Neuronal stem cell (in vitro differentiated cells): Measurements from ENCODE around the gene ZSWIM8.

ENCODE experiments used
- DNase-seq: peaks from one replicate; pipeline ENCODE4 v3.0.0-alpha.2; 2013; ENCODE audit warnings: low spot score
- H2AFZ ChIP-seq: one replicate; pipeline ENCODE4 v1.6.1; 2013; ENCODE audit warnings: mild to moderate bottlenecking, low read length, inconsistent platforms
- H2AK5ac ChIP-seq: 2 replicates; pipeline ENCODE4 v1.6.1; 2013; ENCODE audit warnings: low read depth, mild to moderate bottlenecking, inconsistent platforms, low read length, moderate library complexity, mixed read lengths
- H2BK120ac ChIP-seq: 2 replicates; pipeline ENCODE4 v1.6.1; 2013; ENCODE audit warnings: low read depth, mild to moderate bottlenecking, inconsistent platforms, low read length, moderate library complexity, mixed read lengths
- H2BK12ac ChIP-seq: one replicate; pipeline ENCODE4 v1.6.1; 2013; ENCODE audit warnings: low read length, inconsistent platforms
- H2BK15ac ChIP-seq: 2 replicates; pipeline ENCODE4 v1.6.1; 2013; ENCODE audit warnings: mild to moderate bottlenecking, low read length, inconsistent platforms, mixed read lengths
- H2BK5ac ChIP-seq: one replicate; pipeline ENCODE4 v1.6.1; 2013; ENCODE audit warnings: inconsistent platforms, mild to moderate bottlenecking, low read length, moderate library complexity
- H3K14ac ChIP-seq: one replicate; pipeline ENCODE4 v1.6.1; 2013; ENCODE audit warnings: low read length, inconsistent platforms
- H3K18ac ChIP-seq: 2 replicates; pipeline ENCODE4 v1.6.1; 2013; ENCODE audit warnings: low read length, inconsistent platforms
- H3K23ac ChIP-seq: 2 replicates; pipeline ENCODE4 v1.6.1; 2013; ENCODE audit warnings: low read depth, mild to moderate bottlenecking, mixed read lengths, low read length, inconsistent platforms; ENCODE audit not compliant: poor library complexity
- H3K27ac ChIP-seq: replicated peaks from 3 replicates; pipeline ENCODE4 v1.5.1; 2013; ENCODE audit warnings: low read length, inconsistent platforms
- H3K27me3 ChIP-seq, 3 experiments: 2 replicates each; pipeline ENCODE4 v1.6.1; 2013; ENCODE audit warnings: low read length in 3 of 3, mild to moderate bottlenecking in 2 of 3, inconsistent platforms in 1 of 3, low read depth in 1 of 3, mixed read lengths in 1 of 3, moderate library complexity in 1 of 3; ENCODE audit not compliant: control insufficient read depth in 3 of 3, insufficient read depth in 3 of 3
- H3K36me3 ChIP-seq, 2 donors: replicated peaks in 1 of 2; 2 replicates each; pipeline ENCODE4 v1.6.1; 2013; ENCODE audit warnings: low read length in 2 of 2; ENCODE audit not compliant: control insufficient read depth in 2 of 2, insufficient read depth in 2 of 2
- H3K4ac ChIP-seq: 2 replicates; pipeline ENCODE4 v1.6.1; 2013; ENCODE audit warnings: inconsistent platforms, mild to moderate bottlenecking, low read length, moderate library complexity
- H3K4me1 ChIP-seq, 2 donors: 1 replicate in 1 of 2; 2 replicates in 1 of 2; pipeline ENCODE4 v1.6.1; 2013; ENCODE audit warnings: low read length in 2 of 2, low read depth in 1 of 2; ENCODE audit not compliant: control insufficient read depth in 2 of 2, insufficient read depth in 1 of 2
- H3K4me2 ChIP-seq: one replicate; pipeline ENCODE4 v1.6.1; 2013; ENCODE audit warnings: mild to moderate bottlenecking, low read length, inconsistent platforms; ENCODE audit not compliant: insufficient read depth, poor library complexity, severe bottlenecking
- H3K4me3 ChIP-seq, 2 donors: 2 replicates each; pipeline ENCODE4 v1.5.1; 2013; ENCODE audit warnings: low read length in 2 of 2, mild to moderate bottlenecking in 2 of 2, inconsistent platforms in 1 of 2, moderate library complexity in 1 of 2
- H3K79me1 ChIP-seq: one replicate; pipeline ENCODE4 v1.6.1; 2013; ENCODE audit warnings: low read depth, mild to moderate bottlenecking, inconsistent platforms, low read length, moderate library complexity
- H3K9ac ChIP-seq: one replicate; pipeline ENCODE4 v1.6.1; 2013; ENCODE audit warnings: mild to moderate bottlenecking, low read depth, low read length, inconsistent platforms; ENCODE audit not compliant: poor library complexity
- H3K9me3 ChIP-seq, 2 donors: replicated peaks in 1 of 2; 2 replicates each; pipeline versions ENCODE3 to v1.6.1; 2013; ENCODE audit warnings: low read length in 2 of 2, mild to moderate bottlenecking in 2 of 2, inconsistent platforms in 1 of 2, low read depth in 1 of 2, mixed read lengths in 1 of 2, moderate library complexity in 1 of 2; ENCODE audit not compliant: control insufficient read depth in 2 of 2, insufficient read depth in 1 of 2
- H4K8ac ChIP-seq: one replicate; pipeline ENCODE4 v1.6.1; 2013; ENCODE audit warnings: low read depth, mild to moderate bottlenecking, inconsistent platforms, low read length, moderate library complexity
- H4K91ac ChIP-seq: one replicate; pipeline ENCODE4 v1.6.1; 2013; ENCODE audit warnings: low read length, low read depth, mild to moderate bottlenecking, inconsistent platforms; ENCODE audit not compliant: poor library complexity
- WGBS, 2 donors: extraction: QIAGEN DNeasy Blood & Tissue Kit; methylation state at CpG; one replicate each; pipeline ENCODE4 v1.1.7; 2013; ENCODE audit warnings: missing lambda C conversion rate in 2 of 2, mixed read lengths in 1 of 2; ENCODE audit not compliant: insufficient read length in 2 of 2, insufficient replicate concordance in 1 of 2; ENCODE audit errors: extremely low coverage in 2 of 2; 5-methylcytosine and 5-hydroxymethylcytosine counted together

ZSWIM8 gene

GRCh38 chr10:73797324-73798025 lies 12.1 kb downstream of the ZSWIM8 start:
- peaks cover 4% of the 10 kb centered on the region for H3K79me1 ChIP-seq
- no peak overlapping the region for H2BK15ac ChIP-seq
- H3K4me3 ChIP-seq = no peak overlapping the region
- no peak for DNase-seq
- H2AFZ ChIP-seq = no peak overlapping the region
- no peak overlapping the region for H4K8ac ChIP-seq
- H4K91ac ChIP-seq = no peak overlapping the region
- peak overlapping the region; percentile 70 for H2BK5ac ChIP-seq
- peak overlapping the region; percentile 36 for H3K9ac ChIP-seq
- H2AK5ac ChIP-seq = no peak overlapping the region
- H3K18ac ChIP-seq = no peak overlapping the region
- H3K14ac ChIP-seq = no peak overlapping the region
- H3K36me3 ChIP-seq = peaks cover 59 to 95% of the 10 kb centered on the region in 2 donors
- H3K27me3 ChIP-seq = no peaks in the 10 kb centered on the region
- H3K4me2 ChIP-seq = no peak overlapping the region
- WGBS, 2 donors = no CpG with 5 or more reads among the region's 19 CpGs
- H2BK12ac ChIP-seq = no peak overlapping the region
- H3K23ac ChIP-seq = peak overlapping the region; percentile 61
- H3K27ac ChIP-seq = no peak overlapping the region
- H3K9me3 ChIP-seq = peaks cover 0 to 6% of the 10 kb centered on the region in 2 donors
- H3K4me1 ChIP-seq = no peaks in the 10 kb centered on the region
- H3K4ac ChIP-seq = no peak overlapping the region
- H2BK120ac ChIP-seq = no peak overlapping the region

- H2AFZ ChIP-seq = no peak overlapping the region
- no peak overlapping the region for H3K23ac ChIP-seq
- no peak overlapping the region for H3K18ac ChIP-seq
- H4K8ac ChIP-seq = no peak overlapping the region
- no peak overlapping the region for H2BK120ac ChIP-seq
- no peaks in the 10 kb centered on the region for H3K4me1 ChIP-seq
- DNase-seq = no peak
- no CpG with 5 or more reads among the region's 6 CpGs for WGBS, 2 donors
- H3K4me2 ChIP-seq = no peak overlapping the region
- H3K9ac ChIP-seq = no peak overlapping the region
- H3K36me3 ChIP-seq = peaks cover 60 to 95% of the 10 kb centered on the region in 2 donors
- no peak overlapping the region for H4K91ac ChIP-seq
- H2BK5ac ChIP-seq = no peak overlapping the region
- no peak overlapping the region for H2AK5ac ChIP-seq
- no peaks in the 10 kb centered on the region for H3K27me3 ChIP-seq
- H3K79me1 ChIP-seq = peaks cover 4% of the 10 kb centered on the region
- peaks cover 0 to 6% of the 10 kb centered on the region in 2 donors for H3K9me3 ChIP-seq
- no peak overlapping the region for H3K14ac ChIP-seq
- no peak overlapping the region for H2BK15ac ChIP-seq
- H2BK12ac ChIP-seq = no peak overlapping the region
- H3K4ac ChIP-seq = no peak overlapping the region
- no peak overlapping the region for H3K4me3 ChIP-seq
- H3K27ac ChIP-seq = no peak overlapping the region
These were observed 12.7 kb downstream of the ZSWIM8 start for GRCh38 chr10:73798087-73798486.

- DNase-seq = no peak
- Histone ChIP-seq H3K4ac (no peak overlapping the region), H3K4me1 (no peaks in the 10 kb centered on the region), H3K36me3 (peaks cover 61 to 96% of the 10 kb centered on the region in 2 donors), H3K79me1 (no peaks in the 10 kb centered on the region), H3K9ac (no peak overlapping the region), H4K8ac (no peak overlapping the region), H2AK5ac (no peak overlapping the region), H3K14ac (no peak overlapping the region), H4K91ac (no peak overlapping the region), H2BK12ac (no peak overlapping the region), H3K18ac (no peak overlapping the region), H3K9me3 (peaks cover 0 to 4% of the 10 kb centered on the region in 2 donors), H3K23ac (peak overlapping the region; percentile 44), H3K4me2 (no peak overlapping the region), H2AFZ (no peak overlapping the region), H3K27me3 (no peaks in the 10 kb centered on the region), H2BK5ac (no peak overlapping the region), H2BK120ac (no peak overlapping the region), H2BK15ac (no peak overlapping the region), H3K27ac (no peak overlapping the region), H3K4me3 (peak overlapping the region in 1 of 2 donors; percentile 37)
- WGBS, 2 donors = no CpG with 5 or more reads among the region's 10 CpGs
These were observed 13.6 kb downstream of the ZSWIM8 start for GRCh38 chr10:73798927-73799560.

- Histone ChIP-seq H3K4me1 (no peaks in the 10 kb centered on the region), H3K18ac (no peak overlapping the region), H3K4me3 (peak overlapping the region in 1 of 2 donors; percentile 20), H3K36me3 (peaks cover 54 to 95% of the 10 kb centered on the region in 2 donors), H3K4me2 (no peak overlapping the region), H3K4ac (no peak overlapping the region), H2BK5ac (no peak overlapping the region), H3K9me3 (peaks cover 0 to 1% of the 10 kb centered on the region in 2 donors), H2BK15ac (no peak overlapping the region), H3K14ac (no peak overlapping the region), H3K9ac (no peak overlapping the region), H2AFZ (no peak overlapping the region), H3K79me1 (no peaks in the 10 kb centered on the region), H2AK5ac (no peak overlapping the region), H3K27ac (no peak overlapping the region), H4K8ac (no peak overlapping the region), H2BK120ac (no peak overlapping the region), H4K91ac (no peak overlapping the region), H3K23ac (peak overlapping the region; percentile 90), H2BK12ac (no peak overlapping the region), H3K27me3 (no peaks in the 10 kb centered on the region)
- no peak for DNase-seq
- WGBS, 2 donors = no CpG with 5 or more reads among the region's 9 CpGs
These were observed 14.6 kb downstream of the ZSWIM8 start for GRCh38 chr10:73799899-73800559.
